D721Med (cell line): ENCODE results near the gene SLC27A4.

ENCODE experiments used
- DNase-seq: peaks from one replicate; pipeline ENCODE4 v3.0.0; 2011; ENCODE audit warnings: low spot score; ENCODE audit not compliant: insufficient read length
- FAIRE-seq: peaks from 2 replicates; lab custom pipeline; 2011; peaks lifted over from hg19 to GRCh38; lab: Jason Lieb, UNC
- CTCF ChIP-seq: IDR thresholded peaks from 2 replicates; pipeline ENCODE4 v1.5.1; 2012; ENCODE audit warnings: mild to moderate bottlenecking, control low read depth; ENCODE audit not compliant: insufficient read depth; ENCODE audit errors: missing control alignments

SLC27A4 gene

GRCh38 chr9:128339761-128340690 is at the start of gene SLC27A4:
Gene SLC27A4, plus strand, starts transcription at chr9:128340527. Its CDS starts 2,606 bp downstream, at chr9:128343133.
- DNase-seq: peak; percentile 82
- TF ChIP-seq CTCF: no peak
- FAIRE-seq: no peak

GRCh38 chr9:128292009-128292408 is 48.3 kb upstream of the SLC27A4 start:
- TF ChIP-seq CTCF: no peak
- FAIRE-seq (no peak), DNase-seq (no peak)

- TF ChIP-seq CTCF: no peak
- DNase-seq (no peak), FAIRE-seq (no peak)
Measured at GRCh38 chr9:128293091-128293490, 47.2 kb upstream of the SLC27A4 start.

GRCh38 chr9:128294142-128294541 is 46.2 kb upstream of the SLC27A4 start:
- TF ChIP-seq CTCF: no peak
- no peak for DNase-seq
- no peak for FAIRE-seq

- no peak for FAIRE-seq
- TF ChIP-seq CTCF: no peak
- DNase-seq: no peak
Measured at GRCh38 chr9:128296340-128297220, 43.7 kb upstream of the SLC27A4 start.

- TF ChIP-seq CTCF: no peak
- no peak for DNase-seq
- FAIRE-seq: no peak
Measured at GRCh38 chr9:128297221-128297773, 43.0 kb upstream of the SLC27A4 start.
